Measurements from ENCODE around the gene LDLRAP1.

GRCh38 chr1:25531082-25531461, 12.3 kb upstream of the LDLRAP1 start:
- no peak for TF ChIP-seq CTCF (IDR thresholded peaks at IDR 0.05)
- TF ChIP-seq POLR2A (IDR thresholded peaks at IDR 0.05), result no peak
- no peak for TF ChIP-seq POLR2AphosphoS5 (IDR thresholded peaks at IDR 0.05)

Measured in prostate gland (tissue), 2 donors.